NCI-H69 (cell line): ENCODE measurements around the gene TFF2.
A peak's percentile ranks its signal among the peaks of the same experiment; 100 is the strongest.

Experiments used
- DNase-seq: peaks from one replicate; lab custom pipeline; 2025; lab: John Stamatoyannopoulos, UW

Gene TFF2, protein sequence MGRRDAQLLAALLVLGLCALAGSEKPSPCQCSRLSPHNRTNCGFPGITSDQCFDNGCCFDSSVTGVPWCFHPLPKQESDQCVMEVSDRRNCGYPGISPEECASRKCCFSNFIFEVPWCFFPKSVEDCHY

DNA sequence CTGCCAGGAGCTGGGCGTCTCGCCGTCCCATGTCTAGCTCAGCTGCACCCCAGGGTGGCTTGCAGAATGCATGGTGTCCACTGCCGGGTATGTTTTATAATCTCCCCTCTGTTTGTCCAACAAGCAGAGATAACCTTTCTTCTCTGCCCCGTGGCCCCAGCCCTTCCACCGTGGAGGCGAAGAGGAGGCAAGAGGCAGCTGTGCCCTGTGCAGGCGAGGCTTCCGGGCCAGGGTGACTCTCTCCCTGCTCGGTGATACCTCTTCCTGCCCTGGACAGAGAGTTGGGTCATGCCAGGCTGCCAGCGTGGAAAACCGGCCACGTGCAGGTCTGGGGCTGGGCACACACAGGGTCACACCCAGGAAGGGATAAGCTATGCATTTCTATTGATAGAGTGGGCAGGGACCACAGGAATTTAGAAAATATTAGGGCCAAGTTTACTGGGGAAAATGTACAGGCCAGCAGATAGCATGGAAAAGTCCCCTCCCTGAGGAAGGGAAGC lies at the start of gene TFF2:
Gene TFF2 (minus strand): TSS at position 68 of the 500 bp plus-strand sequence. CDS start 37 bp downstream, at position 31.
- DNase-seq, result no peak

DNA sequence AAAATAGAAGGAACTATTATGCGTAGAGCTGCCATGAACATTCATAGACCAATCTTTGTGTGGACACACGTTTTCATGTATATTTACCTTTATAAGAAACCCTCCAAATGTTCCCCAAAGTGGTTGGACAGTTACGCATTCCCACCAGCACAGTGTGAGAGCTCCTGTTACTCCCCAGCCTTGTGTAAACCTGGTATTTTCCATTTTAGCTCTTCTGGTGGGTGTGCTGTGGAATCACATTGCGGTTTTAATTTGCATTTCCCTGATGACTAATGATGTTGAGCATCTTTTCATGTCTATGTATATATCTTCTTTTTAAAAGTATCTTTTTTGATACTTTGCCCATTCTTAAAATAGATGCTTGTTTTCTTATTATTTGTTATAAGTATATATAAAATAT lies 49.7 kb upstream of the TFF2 start:
- no peak for DNase-seq

DNA sequence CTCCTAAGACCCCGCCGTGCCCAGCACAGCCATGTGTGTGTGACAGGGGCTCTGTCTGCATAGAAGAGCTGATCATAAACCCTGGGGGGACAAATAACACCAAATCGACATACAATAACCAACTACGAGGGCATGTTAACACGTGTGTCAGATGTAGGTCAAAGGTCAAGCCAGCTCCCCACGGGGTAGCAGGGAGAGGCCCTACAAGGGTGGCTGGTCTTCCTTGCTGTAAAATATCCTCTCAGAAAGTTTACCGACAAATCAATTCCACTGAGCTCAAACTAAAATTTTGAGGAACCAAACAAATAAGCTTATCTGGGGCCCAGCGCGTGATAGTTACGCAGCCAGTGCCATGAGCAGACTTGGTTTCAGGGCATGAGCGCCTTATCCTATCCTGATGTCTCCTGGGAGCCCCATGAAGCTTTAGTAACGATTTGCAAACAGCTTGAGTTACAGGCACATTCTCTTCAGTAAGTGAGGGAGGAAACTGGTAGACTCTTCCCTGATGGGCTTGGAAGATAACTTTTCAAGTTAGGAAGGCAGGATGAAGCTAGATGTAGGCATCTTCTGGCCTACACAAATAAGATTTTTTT lies 47.7 kb upstream of the TFF2 start:
- peak; percentile 53 for DNase-seq

DNA sequence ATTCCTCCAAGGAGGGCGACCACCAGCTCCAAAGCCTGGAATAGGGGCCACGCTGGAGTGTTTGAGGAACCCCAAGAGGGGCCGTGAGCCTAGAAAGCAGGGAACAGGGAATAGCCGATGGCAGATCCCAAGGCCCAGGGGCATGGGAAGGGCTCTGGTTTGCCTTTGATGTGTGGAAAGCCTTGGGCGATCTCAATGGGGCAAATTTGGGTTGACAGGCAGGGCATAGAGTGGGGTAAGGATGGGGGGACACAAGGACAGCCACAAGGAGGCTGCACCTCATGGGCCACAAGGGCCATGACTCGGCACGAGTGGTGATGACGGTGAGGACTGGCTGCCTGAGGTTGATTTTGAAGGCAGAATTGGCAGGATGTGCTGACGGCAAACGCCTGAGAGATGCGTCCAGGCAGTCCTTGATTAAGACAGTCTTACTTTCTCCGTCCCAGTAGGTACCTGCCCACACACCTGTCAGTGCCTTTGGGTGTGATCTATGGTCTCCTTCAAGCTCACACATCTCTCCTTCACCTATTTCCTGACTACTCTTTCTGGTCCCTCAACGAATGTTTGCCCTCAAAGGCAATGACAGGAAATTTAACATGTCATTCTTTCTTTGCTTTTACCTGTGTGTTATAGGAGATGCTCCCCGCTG lies 47.1 kb upstream of the TFF2 start:
- no peak for DNase-seq

- peak; percentile 54 for DNase-seq
Measured at GRCh38 chr21:42396799-42397745, 46.3 kb upstream of the TFF2 start.

- no peak for DNase-seq
Measured at GRCh38 chr21:42395905-42396651, 45.3 kb upstream of the TFF2 start, which contains the start of gene TMPRSS3. Gene TMPRSS3, minus strand, starts transcription at chr21:42396052. Its CDS starts 635 bp downstream, at chr21:42395417.

- no peak for DNase-seq
Measured at GRCh38 chr21:42395302-42395701, 44.5 kb upstream of the TFF2 start.

- DNase-seq, result peak; percentile 32
Measured at GRCh38 chr21:42393443-42393950, 42.7 kb upstream of the TFF2 start.

DNA sequence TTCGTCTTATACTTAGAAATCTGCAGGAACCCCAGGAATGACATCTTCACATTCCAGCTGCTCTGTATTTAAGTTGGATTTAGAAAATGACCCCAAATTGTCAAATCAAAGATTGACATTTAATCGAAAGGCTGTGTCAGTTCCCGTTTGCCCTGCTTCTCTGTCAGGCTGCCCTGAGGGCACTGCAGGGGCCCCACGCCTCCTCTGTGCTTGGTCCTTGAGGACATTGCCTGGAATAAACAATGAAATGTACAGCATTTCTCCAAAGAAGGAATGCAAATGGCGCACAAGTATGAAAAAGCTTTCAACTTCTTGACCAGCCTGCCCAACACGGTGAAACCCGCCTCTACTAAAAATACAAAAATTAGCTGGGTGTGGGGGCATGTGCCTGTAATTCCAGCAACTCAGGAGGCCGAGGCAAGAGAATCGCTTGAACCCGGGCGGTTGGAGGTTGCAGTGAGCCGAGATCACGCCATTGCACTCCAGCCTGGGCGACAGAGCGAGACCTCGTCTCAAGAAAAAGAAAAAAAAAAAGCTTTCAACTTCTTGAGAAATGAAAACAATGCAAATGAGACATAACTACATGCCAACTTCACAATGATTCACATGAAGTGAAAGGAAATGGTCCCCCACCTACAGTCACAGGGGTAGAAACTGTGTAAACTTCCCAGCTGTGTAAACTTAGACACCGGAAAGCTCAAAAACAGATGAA lies 42.1 kb upstream of the TFF2 start:
- DNase-seq, result no peak

- no peak for DNase-seq
Measured at GRCh38 chr21:42391297-42391696, 40.5 kb upstream of the TFF2 start.

DNA sequence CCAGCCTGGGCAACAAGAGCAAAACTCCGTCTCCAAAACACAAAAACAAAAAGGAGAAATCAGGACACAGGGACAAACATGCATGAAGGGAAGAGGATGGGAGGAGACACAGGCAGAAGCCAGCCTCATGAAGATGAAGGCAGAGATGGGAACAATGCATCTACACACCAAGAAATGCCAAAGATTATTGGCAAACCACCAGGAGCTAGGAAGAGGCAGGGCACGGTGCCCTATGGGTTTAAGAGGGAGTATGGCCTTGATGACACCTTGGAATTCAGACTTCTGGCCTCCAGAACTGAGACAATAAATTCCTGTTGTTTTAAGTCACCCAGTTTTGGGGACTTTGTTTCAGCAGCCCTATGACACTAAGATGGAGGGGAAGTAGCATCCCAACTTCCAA lies 39.9 kb upstream of the TFF2 start:
- DNase-seq, result no peak

DNA sequence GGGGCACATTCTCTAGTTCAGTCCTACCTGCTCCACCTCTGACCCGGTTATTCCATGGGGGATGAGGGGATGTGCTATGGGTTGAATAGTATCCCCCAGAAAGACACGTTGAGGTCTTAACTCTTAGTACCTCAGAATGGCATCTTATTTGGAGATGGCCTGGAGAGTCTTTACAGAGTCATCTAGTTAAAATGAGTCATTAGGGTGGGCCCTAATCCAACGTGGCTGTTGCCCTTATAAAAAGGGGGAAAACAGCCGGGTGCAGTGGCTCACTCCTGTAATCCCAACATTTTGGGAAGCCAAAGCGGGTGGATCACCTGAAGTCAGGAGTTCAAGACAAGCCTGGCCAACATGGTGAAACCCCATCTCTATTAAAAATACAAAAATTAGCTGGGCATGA lies 39.4 kb upstream of the TFF2 start:
- no peak for DNase-seq

GRCh38 chr21:42389449-42389835 lies 38.6 kb upstream of the TFF2 start:
- DNase-seq, result peak; percentile 73

- DNase-seq, result no peak
Measured at GRCh38 chr21:42388740-42389448, 38.1 kb upstream of the TFF2 start.

DNA sequence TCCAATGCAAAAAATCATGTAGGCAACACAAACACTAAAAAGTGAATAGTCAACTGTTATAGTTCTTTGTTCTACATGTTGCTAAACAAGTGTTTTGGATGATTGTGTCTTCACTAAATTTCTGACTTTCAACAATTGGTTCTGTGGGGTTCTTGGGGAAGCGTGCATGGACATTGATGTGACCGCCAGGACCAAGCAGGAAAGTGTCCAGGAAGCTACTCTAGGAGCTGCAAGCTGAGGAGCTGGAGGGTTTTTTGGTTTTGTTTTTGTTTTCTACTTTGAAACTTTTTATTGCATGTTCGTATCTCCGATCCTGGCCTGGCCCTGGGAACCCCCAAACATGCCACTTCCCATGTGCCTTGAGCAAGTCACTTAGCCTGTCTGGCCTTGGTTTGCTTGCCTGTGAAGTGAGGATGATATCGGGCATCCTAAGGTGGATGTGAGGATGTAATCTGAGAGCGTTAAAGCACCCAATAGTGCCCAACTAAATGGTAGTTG lies 37.1 kb upstream of the TFF2 start:
- DNase-seq, result no peak

DNA sequence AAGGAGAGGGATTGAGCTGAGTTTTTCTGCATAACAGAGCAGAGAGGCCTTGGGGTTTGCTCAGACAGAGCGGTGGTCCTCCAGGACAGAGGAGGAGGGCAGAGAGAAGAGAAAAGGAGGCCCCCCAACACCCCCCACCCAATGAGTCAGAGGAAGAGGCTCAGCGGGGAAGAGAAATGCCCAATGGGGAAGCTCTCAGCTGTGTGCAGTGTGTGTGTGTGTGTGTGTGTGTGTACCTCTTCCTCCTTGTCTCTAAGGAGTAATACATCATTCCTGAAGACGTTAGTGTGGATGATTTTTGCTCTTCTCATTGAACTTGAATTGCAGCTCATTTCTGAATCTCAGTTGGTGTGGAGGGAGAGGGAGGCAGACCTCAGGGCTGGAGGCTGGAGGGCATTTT lies 36.4 kb upstream of the TFF2 start:
- DNase-seq, result no peak

- no peak for DNase-seq
Measured at GRCh38 chr21:42386034-42386591, 35.3 kb upstream of the TFF2 start.

- no peak for DNase-seq
Measured at GRCh38 chr21:42385619-42386018, 34.8 kb upstream of the TFF2 start.

DNA sequence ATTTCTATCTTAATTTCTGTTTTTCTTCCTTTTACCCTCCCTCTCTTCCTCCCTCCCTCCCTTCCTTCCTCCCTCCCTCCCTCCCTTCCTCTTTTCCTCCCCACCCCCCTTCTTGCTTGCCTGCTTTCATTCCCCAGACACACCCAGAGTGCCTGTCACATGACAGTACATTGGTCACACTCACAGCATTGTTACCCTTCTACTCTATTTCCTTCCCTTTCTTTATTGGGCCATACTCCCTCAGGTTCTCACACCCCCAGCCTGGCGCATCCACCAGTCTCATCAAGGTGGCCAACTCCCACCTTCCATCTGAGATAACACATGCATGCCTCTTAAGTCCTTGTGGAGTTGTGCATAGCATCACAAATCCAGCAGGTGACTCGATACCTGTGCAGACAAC lies 34.2 kb upstream of the TFF2 start:
- peak; percentile 35 for DNase-seq
